ENCODE data around the gene GLO1. TPM values are rescaled to one million over a fixed set of nuclear protein-coding genes. Genes with fewer than 3 reads are reported as not detected.

Gene GLO1
- polyA plus RNA-seq (2011; rRNA removed) (88.1 and 123 TPM in 2 replicates), polyA minus RNA-seq (2011; rRNA and poly(A)+ RNA removed) (14.3 and 29.0 TPM in 2 replicates)

- Histone ChIP-seq H3K27me3 (ENCODE audit: control insufficient read depth, insufficient read depth, low read length) (peaks cover 3% of the 10 kb centered on the region), H3K9me3 (ENCODE audit: control insufficient read depth, insufficient read depth, low read length) (peaks cover 5% of the 10 kb centered on the region; the same call in 1 of the 2 replicates), H3K27ac (ENCODE audit: low read depth, low read length) (peak within 1 kb of the TSS; percentile 81), H3K4me3 (ENCODE audit: low read depth, low read length) (peak within 1 kb of the TSS; percentile 75)
- peak; percentile 97 for DNase-seq (ENCODE audit: low read depth, low spot score)
- ChIA-PET CTCF (interaction anchor here (0.6 to 0.7 kb wide), 2 partner anchors 104 to 125 kb away, joined by 4 read pairs; no protein-coding TSS in a partner anchor), POLR2A (interaction anchor here (0.6 to 1.0 kb wide), 2 partner anchors 9 to 16 kb away, joined by 3 to 8 read pairs; no protein-coding TSS in a partner anchor)
- no peak for TF ChIP-seq CTCF (IDR thresholded peaks at IDR 0.05; ENCODE audit: low read depth, low read length)
These were observed at the start of gene GLO1 for GRCh38 chr6:38702558-38703397. Gene GLO1, minus strand, starts transcription at chr6:38703145. Its CDS starts 91 bp downstream, at chr6:38703054.

GRCh38 chr6:38750968-38751615, 48.1 kb upstream of the GLO1 start:
- Histone ChIP-seq H3K9me3 (ENCODE audit: control insufficient read depth, insufficient read depth, low read length) (no peaks in the 10 kb centered on the region), H3K27ac (ENCODE audit: low read depth, low read length) (no peak overlapping the region), H3K4me3 (ENCODE audit: low read depth, low read length) (no peak overlapping the region), H3K27me3 (ENCODE audit: control insufficient read depth, insufficient read depth, low read length) (no peaks in the 10 kb centered on the region)
- ChIA-PET CTCF (no interaction called here), POLR2A (no interaction called here)
- no peak for TF ChIP-seq CTCF (IDR thresholded peaks at IDR 0.05; ENCODE audit: low read depth, low read length)
- DNase-seq (ENCODE audit: low read depth, low spot score) = no peak

GRCh38 chr6:38749473-38749872, 46.5 kb upstream of the GLO1 start:
- ChIA-PET CTCF (no interaction called here), POLR2A (no interaction called here)
- H3K9me3 ChIP-seq (ENCODE audit: control insufficient read depth, insufficient read depth, low read length) = no peaks in the 10 kb centered on the region
- no peaks in the 10 kb centered on the region for H3K27me3 ChIP-seq (ENCODE audit: control insufficient read depth, insufficient read depth, low read length)
- TF ChIP-seq CTCF (IDR thresholded peaks at IDR 0.05; ENCODE audit: low read depth, low read length) = no peak
- H3K4me3 ChIP-seq (ENCODE audit: low read depth, low read length) = no peak overlapping the region
- H3K27ac ChIP-seq (ENCODE audit: low read depth, low read length) = no peak overlapping the region
- no peak for DNase-seq (ENCODE audit: low read depth, low spot score)

DNA sequence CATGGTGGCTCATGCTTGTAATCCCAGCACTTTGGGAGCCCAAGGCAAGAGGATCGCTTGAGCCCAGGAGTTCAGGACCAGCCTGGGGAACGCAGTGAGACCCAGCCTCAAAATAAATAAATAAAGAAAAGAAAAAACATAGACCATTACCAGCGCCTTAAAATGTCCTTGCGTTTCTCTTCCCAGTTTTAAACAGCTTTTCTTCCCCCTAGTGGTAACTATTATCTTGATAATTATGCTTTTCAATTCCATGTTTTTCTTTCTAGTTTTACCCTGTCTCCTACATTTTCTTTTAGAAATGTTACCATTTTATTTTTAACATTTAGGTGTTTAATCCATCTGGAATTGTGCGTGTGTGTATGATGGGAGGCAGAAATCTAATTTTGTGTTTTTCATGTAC, 36.6 kb upstream of the GLO1 start:
- Histone ChIP-seq H3K27me3 (ENCODE audit: control insufficient read depth, insufficient read depth, low read length) (no peaks in the 10 kb centered on the region), H3K9me3 (ENCODE audit: control insufficient read depth, insufficient read depth, low read length) (no peaks in the 10 kb centered on the region), H3K4me3 (ENCODE audit: low read depth, low read length) (no peak overlapping the region), H3K27ac (ENCODE audit: low read depth, low read length) (no peak overlapping the region)
- DNase-seq (ENCODE audit: low read depth, low spot score) = no peak
- TF ChIP-seq CTCF (IDR thresholded peaks at IDR 0.05; ENCODE audit: low read depth, low read length) = peak; percentile 47
- ChIA-PET CTCF (no interaction called here), POLR2A (no interaction called here)

DNA sequence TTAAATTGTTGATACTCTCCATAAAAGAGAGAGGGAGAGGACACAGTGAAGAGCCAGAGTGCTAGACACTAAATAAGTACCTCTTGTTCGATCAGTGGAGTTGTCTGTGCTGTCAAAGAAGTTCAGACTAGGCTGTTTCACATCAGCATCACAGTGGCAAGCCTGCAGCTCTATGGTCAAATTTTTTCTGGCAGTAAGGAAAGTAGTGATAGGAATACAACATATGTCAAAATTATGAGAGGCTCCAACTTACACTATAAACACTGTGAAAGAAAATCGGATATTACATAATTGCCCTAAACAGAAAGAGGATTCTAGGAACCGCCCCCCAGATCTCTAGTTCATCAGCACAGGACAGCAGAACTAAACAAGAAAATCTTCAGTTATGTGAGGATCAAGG, 35.3 kb upstream of the GLO1 start:
- Histone ChIP-seq H3K27me3 (ENCODE audit: control insufficient read depth, insufficient read depth, low read length) (no peaks in the 10 kb centered on the region), H3K4me3 (ENCODE audit: low read depth, low read length) (no peak overlapping the region), H3K27ac (ENCODE audit: low read depth, low read length) (no peak overlapping the region), H3K9me3 (ENCODE audit: control insufficient read depth, insufficient read depth, low read length) (no peaks in the 10 kb centered on the region)
- no peak for DNase-seq (ENCODE audit: low read depth, low spot score)
- POLR2A ChIA-PET = no interaction called here
- CTCF ChIA-PET = no interaction called here
- TF ChIP-seq CTCF (IDR thresholded peaks at IDR 0.05; ENCODE audit: low read depth, low read length) = no peak
